HG03135 (cell line): ENCODE results near the gene ATG9B.

Experiments used
- ATAC-seq: cut with Tn5 transposase; IDR thresholded peaks from one replicate; pipeline ENCODE4 v1.9.1; 2021; ENCODE audit warnings: mild to moderate bottlenecking, moderate library complexity; ENCODE audit not compliant: unreplicated experiment

Gene ATG9B, protein sequence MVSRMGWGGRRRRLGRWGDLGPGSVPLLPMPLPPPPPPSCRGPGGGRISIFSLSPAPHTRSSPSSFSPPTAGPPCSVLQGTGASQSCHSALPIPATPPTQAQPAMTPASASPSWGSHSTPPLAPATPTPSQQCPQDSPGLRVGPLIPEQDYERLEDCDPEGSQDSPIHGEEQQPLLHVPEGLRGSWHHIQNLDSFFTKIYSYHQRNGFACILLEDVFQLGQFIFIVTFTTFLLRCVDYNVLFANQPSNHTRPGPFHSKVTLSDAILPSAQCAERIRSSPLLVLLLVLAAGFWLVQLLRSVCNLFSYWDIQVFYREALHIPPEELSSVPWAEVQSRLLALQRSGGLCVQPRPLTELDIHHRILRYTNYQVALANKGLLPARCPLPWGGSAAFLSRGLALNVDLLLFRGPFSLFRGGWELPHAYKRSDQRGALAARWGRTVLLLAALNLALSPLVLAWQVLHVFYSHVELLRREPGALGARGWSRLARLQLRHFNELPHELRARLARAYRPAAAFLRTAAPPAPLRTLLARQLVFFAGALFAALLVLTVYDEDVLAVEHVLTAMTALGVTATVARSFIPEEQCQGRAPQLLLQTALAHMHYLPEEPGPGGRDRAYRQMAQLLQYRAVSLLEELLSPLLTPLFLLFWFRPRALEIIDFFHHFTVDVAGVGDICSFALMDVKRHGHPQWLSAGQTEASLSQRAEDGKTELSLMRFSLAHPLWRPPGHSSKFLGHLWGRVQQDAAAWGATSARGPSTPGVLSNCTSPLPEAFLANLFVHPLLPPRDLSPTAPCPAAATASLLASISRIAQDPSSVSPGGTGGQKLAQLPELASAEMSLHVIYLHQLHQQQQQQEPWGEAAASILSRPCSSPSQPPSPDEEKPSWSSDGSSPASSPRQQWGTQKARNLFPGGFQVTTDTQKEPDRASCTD

DNA sequence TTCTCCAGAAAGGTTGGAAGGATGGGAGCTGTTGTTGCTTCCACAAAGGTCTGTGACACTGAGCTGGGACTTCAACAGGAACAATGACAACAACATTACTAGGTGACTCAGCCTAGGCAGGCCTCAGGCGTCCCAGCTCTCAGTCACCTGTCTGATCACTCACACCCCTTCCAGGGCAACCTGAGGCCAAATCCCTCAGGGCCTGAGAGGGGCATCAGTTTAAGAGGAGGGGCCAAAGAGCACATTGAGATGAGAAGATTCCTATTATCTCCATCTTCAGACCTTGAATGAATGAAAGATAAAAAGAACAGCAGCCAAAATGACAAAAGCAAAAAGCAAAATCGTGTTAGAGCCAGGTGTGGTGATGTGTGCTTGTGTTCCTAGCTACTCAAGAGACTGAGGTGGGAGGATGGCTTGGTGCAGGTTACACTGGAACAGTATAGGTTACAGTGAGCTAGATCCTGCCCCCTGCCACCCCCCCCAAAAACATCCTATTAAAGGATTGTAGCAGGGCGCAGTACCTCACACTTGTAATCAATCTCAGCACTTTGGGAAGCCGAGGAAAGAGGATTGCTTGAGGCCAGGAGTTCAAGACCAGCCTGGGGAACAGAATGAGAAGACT, at the start of gene ATG9B:
Gene ATG9B (minus strand): TSS at position 60 of the 622 bp plus-strand sequence. CDS start 71 bp downstream, outside the sequence.
- no peak for ATAC-seq

- ATAC-seq = no peak
Measured at GRCh38 chr7:151073990-151074389, 49.7 kb upstream of the ATG9B start.

- ATAC-seq = no peak
Measured at GRCh38 chr7:151071032-151071866, 47.0 kb upstream of the ATG9B start.

DNA sequence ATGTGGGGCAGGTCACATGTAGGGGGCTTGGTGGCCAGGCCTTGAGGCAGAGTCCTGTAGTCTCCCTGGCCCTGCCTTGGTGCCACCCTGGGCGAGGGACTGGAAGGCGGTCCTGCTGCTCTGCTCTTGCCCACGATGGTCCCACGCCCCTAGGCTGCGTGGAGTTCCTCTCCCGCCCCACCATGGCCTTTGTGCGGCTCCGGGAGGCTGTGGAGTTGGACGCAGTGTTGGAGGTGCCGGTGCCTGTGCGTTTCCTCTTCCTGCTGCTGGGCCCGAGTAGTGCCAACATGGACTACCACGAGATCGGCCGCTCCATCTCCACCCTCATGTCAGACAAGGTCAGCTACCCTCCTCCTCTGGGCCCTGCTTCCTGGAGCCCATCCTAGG, 46.3 kb upstream of the ATG9B start:
- no peak for ATAC-seq

DNA sequence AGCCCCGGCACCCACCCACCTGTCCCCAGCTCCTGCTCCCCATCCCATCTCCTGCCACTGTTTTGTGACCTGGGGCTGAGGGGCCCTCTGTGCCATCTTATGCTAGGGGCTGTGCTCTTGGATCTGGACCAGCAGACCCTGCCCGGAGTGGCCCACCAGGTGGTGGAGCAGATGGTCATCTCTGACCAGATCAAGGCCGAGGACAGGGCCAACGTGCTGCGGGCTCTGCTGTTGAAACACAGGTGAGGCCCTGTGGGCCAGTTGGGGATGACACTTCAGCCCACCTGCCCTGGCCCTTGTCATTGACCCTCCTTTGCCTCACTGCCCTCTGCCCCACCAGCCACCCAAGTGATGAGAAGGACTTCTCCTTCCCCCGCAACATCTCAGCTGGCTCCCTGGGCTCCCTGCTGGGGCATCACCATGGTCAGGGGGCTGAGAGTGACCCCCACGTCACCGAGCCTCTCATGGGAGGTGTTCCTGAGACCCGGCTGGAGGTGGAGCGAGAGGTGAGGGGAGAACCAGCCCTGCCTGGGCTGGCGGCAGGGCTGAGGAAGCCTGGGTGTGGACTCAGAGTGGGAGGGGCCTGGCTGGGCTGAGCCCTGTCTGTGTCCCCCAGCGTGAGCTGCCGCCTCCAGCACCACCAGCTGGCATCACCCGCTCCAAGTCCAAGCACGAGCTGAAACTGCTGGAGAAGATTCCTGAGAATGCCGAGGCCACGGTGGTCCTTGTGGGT, 45.7 kb upstream of the ATG9B start:
- no peak for ATAC-seq

- no peak for ATAC-seq
Measured at GRCh38 chr7:151068069-151068773, 43.9 kb upstream of the ATG9B start.

GRCh38 chr7:151066273-151066974, 42.1 kb upstream of the ATG9B start:
- ATAC-seq = no peak

GRCh38 chr7:151065516-151065915, 41.2 kb upstream of the ATG9B start:
- ATAC-seq = no peak

DNA sequence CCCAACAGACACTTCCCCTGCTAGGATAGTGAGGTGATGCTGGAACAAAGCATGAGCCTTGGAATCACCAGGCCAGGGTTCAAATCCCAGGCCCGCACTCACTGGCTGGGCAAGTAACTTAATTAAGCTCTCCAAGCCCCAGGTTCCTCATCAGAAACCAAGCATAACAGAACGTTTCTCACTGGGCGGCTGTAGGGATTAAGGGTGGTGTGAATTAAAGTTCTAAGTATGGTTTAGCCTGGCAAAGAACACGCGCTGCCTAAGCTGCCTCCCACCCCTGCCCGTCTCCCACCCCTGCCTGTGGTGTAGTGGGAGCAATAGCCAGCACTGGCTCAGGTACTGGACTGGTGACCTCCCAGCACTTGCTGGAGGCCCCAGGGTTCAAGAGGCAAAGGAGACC, 40.7 kb upstream of the ATG9B start:
- no peak for ATAC-seq

GRCh38 chr7:151064454-151064853, 40.2 kb upstream of the ATG9B start:
- no peak for ATAC-seq

- no peak for ATAC-seq
Measured at GRCh38 chr7:151063212-151063561, 38.9 kb upstream of the ATG9B start.

- ATAC-seq = no peak
Measured at GRCh38 chr7:151062399-151063211, 38.3 kb upstream of the ATG9B start.

DNA sequence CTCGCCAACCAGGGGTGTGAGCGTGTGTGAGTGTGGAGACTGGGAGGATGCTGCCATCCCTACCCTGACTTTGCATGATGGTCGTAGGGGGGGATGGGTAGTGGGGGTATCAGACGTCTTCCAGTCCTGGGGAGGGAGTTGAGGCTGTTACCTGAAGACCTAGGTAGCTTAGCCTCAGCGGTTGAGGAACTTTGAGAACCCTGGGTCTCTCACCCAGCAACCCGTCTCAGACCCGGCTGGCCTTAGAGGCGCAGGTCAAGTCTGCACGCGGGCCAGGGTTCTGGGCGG, 37.8 kb upstream of the ATG9B start:
- ATAC-seq = no peak

DNA sequence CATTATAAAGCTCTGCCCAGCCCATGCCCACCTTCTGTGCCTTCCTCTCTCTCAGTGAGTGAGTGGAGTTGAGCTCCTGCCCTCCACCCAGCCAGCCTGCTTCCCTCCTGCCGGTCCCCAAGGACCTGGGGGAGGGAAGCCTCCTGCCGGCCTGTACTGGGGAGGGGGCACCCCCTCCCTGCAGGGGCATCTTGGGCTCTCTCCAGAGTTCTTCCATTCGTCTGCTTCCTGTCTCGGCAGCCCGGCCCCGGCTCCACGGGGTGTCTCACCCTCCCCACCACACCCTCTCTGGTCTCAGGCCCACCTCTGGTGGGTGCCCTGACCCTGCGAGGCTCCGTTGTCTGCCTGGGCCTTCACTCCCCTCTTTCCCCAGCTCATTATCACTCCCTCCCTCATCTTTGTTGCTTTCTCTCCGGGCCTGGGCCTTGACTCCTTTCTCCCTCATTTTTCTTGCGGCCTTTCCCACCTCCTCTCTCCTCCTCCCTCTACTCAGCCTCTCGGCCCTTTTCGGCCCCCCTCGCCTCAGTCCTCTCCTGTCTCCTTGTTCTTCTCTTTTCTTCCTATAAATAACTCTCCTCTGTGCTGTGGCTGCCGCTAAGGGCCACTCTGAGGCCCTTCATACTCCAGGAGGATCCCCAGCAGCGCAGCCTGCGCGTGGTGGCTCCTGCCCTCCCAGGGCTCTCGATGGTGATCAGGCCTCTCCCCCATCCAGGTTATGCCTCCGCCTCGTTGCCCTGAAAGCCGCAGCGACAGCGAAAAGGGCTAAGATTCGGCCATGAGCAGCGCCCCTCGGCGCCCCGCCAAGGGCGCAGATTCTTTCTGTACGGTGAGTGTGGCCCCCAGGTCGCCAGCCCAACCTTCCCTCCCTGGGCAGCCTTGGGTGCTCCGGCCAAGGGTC, 37.2 kb upstream of the ATG9B start:
- no peak for ATAC-seq

GRCh38 chr7:151060416-151061212, 36.3 kb upstream of the ATG9B start:
- ATAC-seq = no peak

- ATAC-seq = no peak
Measured at GRCh38 chr7:151060113-151060415, 35.8 kb upstream of the ATG9B start.
